Measurements from ENCODE around the gene THOC7.
A peak's percentile ranks its signal among the peaks of the same experiment; 100 is the strongest.

The THOC7 gene

GRCh38 chr3:63891518-63891917 lies 27.9 kb upstream of the THOC7 start:
- peaks cover 6 to 7% of the 10 kb centered on the region in 2 experiments for H3K4me1 ChIP-seq (ENCODE audit: control insufficient read depth in 1 of 2, insufficient read depth in 1 of 2, low read depth in 1 of 2, low read length in 1 of 2)
- H3K36me3 ChIP-seq, result peaks cover 15% of the 10 kb centered on the region

GRCh38 chr3:63886858-63887257 lies 23.3 kb upstream of the THOC7 start:
- TF ChIP-seq CTCF (IDR thresholded peaks at IDR 0.05), result no peak

More at GRCh38 chr3:63891518-63891917, 27.9 kb upstream of the THOC7 start:
- TF ChIP-seq CTCF (IDR thresholded peaks at IDR 0.05), result no peak
- Histone ChIP-seq H3K27ac (no peak overlapping the region), H3K4me3 (ENCODE audit: low read depth in 1 of 2, low read length in 1 of 2) (no peak overlapping the region), H3K27me3 (no peaks in the 10 kb centered on the region), H3K9me3 (no peaks in the 10 kb centered on the region)

GRCh38 chr3:63880653-63881052 lies 17.0 kb upstream of the THOC7 start:
- TF ChIP-seq CTCF (IDR thresholded peaks at IDR 0.05), result no peak
- peak overlapping the region; percentile 10 for H3K27ac ChIP-seq
- no peaks in the 10 kb centered on the region for H3K4me1 ChIP-seq (ENCODE audit: control insufficient read depth in 1 of 2, insufficient read depth in 1 of 2, low read depth in 1 of 2, low read length in 1 of 2)
- no peaks in the 10 kb centered on the region for H3K36me3 ChIP-seq
- no peaks in the 10 kb centered on the region for H3K9me3 ChIP-seq
- H3K4me3 ChIP-seq (ENCODE audit: low read depth in 1 of 2, low read length in 1 of 2), result no peak overlapping the region
- no peaks in the 10 kb centered on the region for H3K27me3 ChIP-seq

More at GRCh38 chr3:63886858-63887257, 23.3 kb upstream of the THOC7 start:
- no peaks in the 10 kb centered on the region for H3K4me1 ChIP-seq (ENCODE audit: control insufficient read depth in 1 of 2, insufficient read depth in 1 of 2, low read depth in 1 of 2, low read length in 1 of 2)
- no peak overlapping the region for H3K4me3 ChIP-seq (ENCODE audit: low read depth in 1 of 2, low read length in 1 of 2)
- peak overlapping the region; percentile 5 for H3K27ac ChIP-seq
- no peaks in the 10 kb centered on the region for H3K9me3 ChIP-seq
- H3K27me3 ChIP-seq, result no peaks in the 10 kb centered on the region
- H3K36me3 ChIP-seq, result peaks cover 7% of the 10 kb centered on the region

- no peaks in the 10 kb centered on the region for H3K36me3 ChIP-seq
- peaks cover 10 to 12% of the 10 kb centered on the region in 2 experiments for H3K4me1 ChIP-seq (ENCODE audit: control insufficient read depth in 1 of 2, insufficient read depth in 1 of 2, low read depth in 1 of 2, low read length in 1 of 2)
- no peak for TF ChIP-seq CTCF (IDR thresholded peaks at IDR 0.05)
- no peaks in the 10 kb centered on the region for H3K27me3 ChIP-seq
- H3K9me3 ChIP-seq, result no peaks in the 10 kb centered on the region
- no peak overlapping the region for H3K4me3 ChIP-seq (ENCODE audit: low read depth in 1 of 2, low read length in 1 of 2)
- no peak overlapping the region for H3K27ac ChIP-seq
These were observed 14.9 kb upstream of the THOC7 start for GRCh38 chr3:63878394-63879060.

GRCh38 chr3:63877737-63878393 lies 14.3 kb upstream of the THOC7 start:
- peaks cover 10 to 12% of the 10 kb centered on the region in 2 experiments for H3K4me1 ChIP-seq (ENCODE audit: control insufficient read depth in 1 of 2, insufficient read depth in 1 of 2, low read depth in 1 of 2, low read length in 1 of 2)
- H3K9me3 ChIP-seq, result no peaks in the 10 kb centered on the region
- no peaks in the 10 kb centered on the region for H3K27me3 ChIP-seq
- no peak overlapping the region for H3K27ac ChIP-seq
- no peak for TF ChIP-seq CTCF (IDR thresholded peaks at IDR 0.05)
- H3K36me3 ChIP-seq, result no peaks in the 10 kb centered on the region
- no peak overlapping the region for H3K4me3 ChIP-seq (ENCODE audit: low read depth in 1 of 2, low read length in 1 of 2)
